Fibroblast of lung (primary cell): ENCODE data around the gene LALBA. TPM values are rescaled to one million over a fixed set of nuclear protein-coding genes. Genes with fewer than 3 reads are reported as not detected.

Experiments used
- DNase-seq, 2 donors: peaks; one replicate each; pipeline versions ENCODE4 v3.0.0 to v3.0.0-alpha.2; 2010; ENCODE audit warnings: low read depth in 2 of 2
- H2AFZ ChIP-seq: 2 replicates; pipeline ENCODE4 v1.5.1; 2012; ENCODE audit warnings: low read length, control low read depth, inconsistent platforms
- H3K27ac ChIP-seq: 2 replicates; pipeline ENCODE4 v1.5.1; 2011; ENCODE audit warnings: low read length, control low read depth; ENCODE audit not compliant: insufficient read depth
- H3K27me3 ChIP-seq: 2 replicates; pipeline ENCODE4 v1.5.1; 2011; ENCODE audit warnings: mild to moderate bottlenecking, low read length; ENCODE audit not compliant: control insufficient read depth, insufficient read depth
- H3K36me3 ChIP-seq: 2 replicates; pipeline ENCODE4 v1.5.1; 2011; ENCODE audit warnings: low read length; ENCODE audit not compliant: control insufficient read depth, insufficient read depth
- H3K4me1 ChIP-seq: 2 replicates; pipeline ENCODE4 v1.5.1; 2011; ENCODE audit warnings: low read length; ENCODE audit not compliant: control insufficient read depth, insufficient read depth; ENCODE audit errors: extremely low read depth
- H3K4me2 ChIP-seq: 2 replicates; pipeline ENCODE4 v1.5.1; 2011; ENCODE audit warnings: low read length, control low read depth; ENCODE audit not compliant: insufficient read depth; ENCODE audit errors: extremely low read depth
- H3K4me3 ChIP-seq, 4 experiments: fragments of 200-600 bp in 1 of 4; sonication (generic) in 1 of 4; replicated peaks in 1 of 4; 2 replicates each; pipeline ENCODE4 v1.5.1; 2011 to 2016; ENCODE audit warnings: low read length in 4 of 4, low read depth in 3 of 4, mild to moderate bottlenecking in 3 of 4, control low read depth in 2 of 4, inconsistent platforms in 1 of 4, mixed read lengths in 1 of 4; ENCODE audit not compliant: insufficient read depth in 1 of 4; ENCODE audit errors: control extremely low read depth in 1 of 4
- H3K79me2 ChIP-seq: 2 replicates; pipeline ENCODE4 v1.5.1; 2012; ENCODE audit warnings: mild to moderate bottlenecking, low read length, inconsistent platforms; ENCODE audit not compliant: control insufficient read depth, insufficient read depth
- H3K9ac ChIP-seq: 2 replicates; pipeline ENCODE4 v1.5.1; 2011; ENCODE audit warnings: mild to moderate bottlenecking, low read length, control low read depth; ENCODE audit not compliant: insufficient read depth
- H3K9me3 ChIP-seq: 2 replicates; pipeline ENCODE4 v1.5.1; 2012; ENCODE audit warnings: low read depth, low read length; ENCODE audit not compliant: control insufficient read depth, insufficient read depth
- H4K20me1 ChIP-seq: 2 replicates; pipeline ENCODE4 v1.5.1; 2011; ENCODE audit warnings: low read length; ENCODE audit not compliant: control insufficient read depth, insufficient read depth; ENCODE audit errors: extremely low read depth
- CTCF ChIP-seq, 2 donors: IDR thresholded peaks in 1 of 2; conservative IDR thresholded peaks in 1 of 2; 1 replicate in 1 of 2; 2 replicates in 1 of 2; pipeline ENCODE4 v1.5.1; 2011 to 2012; ENCODE audit warnings: low read length in 2 of 2, control low read depth in 1 of 2, inconsistent platforms in 1 of 2, low read depth in 1 of 2, mild to moderate bottlenecking in 1 of 2
- EZH2 ChIP-seq: IDR thresholded peaks from 2 replicates; pipeline ENCODE4 v1.5.1; 2012; ENCODE audit warnings: low read length, control low read depth, mild to moderate bottlenecking; ENCODE audit errors: missing control alignments
- polyA plus RNA-seq, 2 donors: library from polyadenylated mRNA; depleted of rRNA in 1 of 2; stranded (reverse) in 1 of 2; unstranded in 1 of 2; fragments of >200 nt; gene quantifications; 2 replicates each; pipeline ENCODE4 v1.2.1, GENCODE V29; 2011 to 2012; ENCODE audit warnings: missing spikeins in 1 of 2
- total RNA-seq: library from RNA; depleted of rRNA; stranded (reverse); fragments of >200 nt; gene quantifications from 2 replicates; pipeline ENCODE4 v1.2.1, GENCODE V29; 2014

LALBA gene
- total and polyA plus RNA-seq, 2 donors (not counting 1 experiment from before 2014, with no cell fraction given): not detected

GRCh38 chr12:48536602-48537001 is 33.2 kb downstream of the LALBA start:
- Histone ChIP-seq H3K4me1 (no peaks in the 10 kb centered on the region), H3K9ac (no peak overlapping the region), H3K27ac (no peak overlapping the region), H3K27me3 (no peaks in the 10 kb centered on the region), H3K4me3 (no peak overlapping the region), H3K4me2 (no peak overlapping the region), H2AFZ (no peak overlapping the region), H4K20me1 (no peaks in the 10 kb centered on the region), H3K36me3 (no peaks in the 10 kb centered on the region), H3K79me2 (no peaks in the 10 kb centered on the region), H3K9me3 (no peaks in the 10 kb centered on the region)
- no peak for DNase-seq
- no peak for TF ChIP-seq CTCF (conservative IDR thresholded peaks at IDR 0.05 in 1 of 2, IDR thresholded peaks at IDR 0.05 in 1 of 2; ENCODE audit: low read depth in 1 of 2, low read length in 2 of 2)
- TF ChIP-seq EZH2: no peak

GRCh38 chr12:48532601-48533000 is 37.2 kb downstream of the LALBA start:
- TF ChIP-seq CTCF (conservative IDR thresholded peaks at IDR 0.05 in 1 of 2, IDR thresholded peaks at IDR 0.05 in 1 of 2; ENCODE audit: low read depth in 1 of 2, low read length in 2 of 2): no peak
- no peak for TF ChIP-seq EZH2
- no peak for DNase-seq
- H3K4me1 ChIP-seq: no peaks in the 10 kb centered on the region
- H3K27ac ChIP-seq: no peak overlapping the region
- no peak overlapping the region for H2AFZ ChIP-seq
- no peaks in the 10 kb centered on the region for H3K36me3 ChIP-seq
- no peak overlapping the region for H3K9ac ChIP-seq
- H4K20me1 ChIP-seq: no peaks in the 10 kb centered on the region
- H3K9me3 ChIP-seq: no peaks in the 10 kb centered on the region
- H3K79me2 ChIP-seq: no peaks in the 10 kb centered on the region
- no peak overlapping the region for H3K4me3 ChIP-seq
- no peaks in the 10 kb centered on the region for H3K27me3 ChIP-seq
- no peak overlapping the region for H3K4me2 ChIP-seq

- no peak overlapping the region for H2AFZ ChIP-seq
- DNase-seq: no peak
- H3K27me3 ChIP-seq: no peaks in the 10 kb centered on the region
- no peak overlapping the region for H3K27ac ChIP-seq
- H3K36me3 ChIP-seq: no peaks in the 10 kb centered on the region
- H3K4me2 ChIP-seq: no peak overlapping the region
- H3K4me3 ChIP-seq: no peak overlapping the region
- no peak for TF ChIP-seq EZH2
- no peak for TF ChIP-seq CTCF (conservative IDR thresholded peaks at IDR 0.05 in 1 of 2, IDR thresholded peaks at IDR 0.05 in 1 of 2; ENCODE audit: low read depth in 1 of 2, low read length in 2 of 2)
- no peaks in the 10 kb centered on the region for H3K79me2 ChIP-seq
- no peaks in the 10 kb centered on the region for H3K9me3 ChIP-seq
- H3K4me1 ChIP-seq: no peaks in the 10 kb centered on the region
- no peak overlapping the region for H3K9ac ChIP-seq
- H4K20me1 ChIP-seq: no peaks in the 10 kb centered on the region
Measured at GRCh38 chr12:48527891-48528670, 41.8 kb downstream of the LALBA start.
